ENCODE data around the gene WBP4. TPM values are rescaled to one million over a fixed set of nuclear protein-coding genes. Genes with fewer than 3 reads are reported as not detected.

Gene WBP4
- total RNA-seq, 6 experiments from 2014 or later = 3.8 to 6.9 (median 4.6) TPM

DNA sequence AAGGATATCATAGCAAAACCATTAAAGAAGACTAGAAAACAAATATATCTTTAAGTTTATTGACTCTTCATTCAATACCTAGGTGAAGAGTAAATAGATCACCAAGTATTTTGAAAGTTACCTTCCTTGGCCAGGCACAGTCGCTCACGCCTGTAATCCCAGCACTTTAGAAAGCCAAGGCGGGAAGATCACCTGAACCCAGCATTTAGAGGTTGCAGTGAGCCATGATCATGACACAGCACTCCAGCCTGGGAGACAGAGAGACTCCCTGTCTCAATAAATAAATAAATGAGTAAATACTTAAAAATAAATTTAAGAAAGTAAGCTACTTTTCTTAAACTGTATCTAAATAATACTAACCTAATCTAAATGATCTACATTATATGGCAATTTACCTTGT, 8.9 kb upstream of the WBP4 start:
- Histone ChIP-seq H3K27ac (peak overlapping the region in 2 of 3 donors; percentile 73 to 89), H3K4me1 (peaks cover 0 to 54% (median 13%) of the 10 kb centered on the region in 4 donors), H3K27me3 (no peaks in the 10 kb centered on the region), H3K4me3 (no peak overlapping the region), H3K9me3 (no peaks in the 10 kb centered on the region), H3K36me3 (no peaks in the 10 kb centered on the region)
- TF ChIP-seq, protein P1, sequence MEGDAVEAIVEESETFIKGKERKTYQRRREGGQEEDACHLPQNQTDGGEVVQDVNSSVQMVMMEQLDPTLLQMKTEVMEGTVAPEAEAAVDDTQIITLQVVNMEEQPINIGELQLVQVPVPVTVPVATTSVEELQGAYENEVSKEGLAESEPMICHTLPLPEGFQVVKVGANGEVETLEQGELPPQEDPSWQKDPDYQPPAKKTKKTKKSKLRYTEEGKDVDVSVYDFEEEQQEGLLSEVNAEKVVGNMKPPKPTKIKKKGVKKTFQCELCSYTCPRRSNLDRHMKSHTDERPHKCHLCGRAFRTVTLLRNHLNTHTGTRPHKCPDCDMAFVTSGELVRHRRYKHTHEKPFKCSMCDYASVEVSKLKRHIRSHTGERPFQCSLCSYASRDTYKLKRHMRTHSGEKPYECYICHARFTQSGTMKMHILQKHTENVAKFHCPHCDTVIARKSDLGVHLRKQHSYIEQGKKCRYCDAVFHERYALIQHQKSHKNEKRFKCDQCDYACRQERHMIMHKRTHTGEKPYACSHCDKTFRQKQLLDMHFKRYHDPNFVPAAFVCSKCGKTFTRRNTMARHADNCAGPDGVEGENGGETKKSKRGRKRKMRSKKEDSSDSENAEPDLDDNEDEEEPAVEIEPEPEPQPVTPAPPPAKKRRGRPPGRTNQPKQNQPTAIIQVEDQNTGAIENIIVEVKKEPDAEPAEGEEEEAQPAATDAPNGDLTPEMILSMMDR (IDR thresholded peaks at IDR 0.05) = no peak
- TF ChIP-seq POLR2A (IDR thresholded peaks at IDR 0.05) = no peak
- intact Hi-C loops (cut with DNase I) = no loop called here
- WGBS (ENCODE audit: insufficient coverage, low coverage, low lambda C conversion rate, missing lambda C conversion rate) = 14% methylated on average over 3 of the region's 3 CpGs
- DNase-seq (no peak), ATAC-seq (peak; percentile 32 to 57 (median 39))

DNA sequence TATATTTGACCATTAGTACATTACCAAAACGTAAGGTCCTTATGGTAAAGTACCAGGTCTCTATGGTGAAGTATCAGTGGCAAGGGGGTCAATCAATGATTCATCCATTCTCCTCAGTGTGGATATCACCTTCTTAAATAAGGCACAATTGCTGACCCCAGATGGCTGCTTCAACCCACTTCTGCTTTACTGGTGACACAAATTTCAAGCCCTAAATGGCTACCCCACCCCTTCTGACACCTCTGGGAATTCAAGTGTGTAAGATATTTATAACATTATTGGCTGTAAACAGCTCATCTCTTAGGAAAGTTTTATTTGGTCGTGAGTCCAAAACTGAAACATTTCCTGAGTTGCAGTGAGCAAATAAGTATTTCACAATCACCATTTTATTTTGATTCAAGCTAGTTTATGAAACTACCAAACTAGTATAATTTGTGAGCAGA, 7.9 kb upstream of the WBP4 start:
- 7% methylated on average over 2 of the region's 2 CpGs for WGBS (ENCODE audit: insufficient coverage, low coverage, low lambda C conversion rate, missing lambda C conversion rate)
- intact Hi-C loops (cut with DNase I) = no loop called here
- H3K9me3 ChIP-seq = no peaks in the 10 kb centered on the region
- TF ChIP-seq, protein P1 (IDR thresholded peaks at IDR 0.05) = no peak
- ATAC-seq (peak; percentile 55 to 70 (median 60)), DNase-seq (no peak)
- H3K36me3 ChIP-seq = no peaks in the 10 kb centered on the region
- H3K27me3 ChIP-seq = no peaks in the 10 kb centered on the region
- H3K27ac ChIP-seq = peak overlapping the region; percentile 37 to 89 (median 73)
- peaks cover 0 to 64% (median 17%) of the 10 kb centered on the region in 4 donors for H3K4me1 ChIP-seq
- H3K4me3 ChIP-seq = no peak overlapping the region

DNA sequence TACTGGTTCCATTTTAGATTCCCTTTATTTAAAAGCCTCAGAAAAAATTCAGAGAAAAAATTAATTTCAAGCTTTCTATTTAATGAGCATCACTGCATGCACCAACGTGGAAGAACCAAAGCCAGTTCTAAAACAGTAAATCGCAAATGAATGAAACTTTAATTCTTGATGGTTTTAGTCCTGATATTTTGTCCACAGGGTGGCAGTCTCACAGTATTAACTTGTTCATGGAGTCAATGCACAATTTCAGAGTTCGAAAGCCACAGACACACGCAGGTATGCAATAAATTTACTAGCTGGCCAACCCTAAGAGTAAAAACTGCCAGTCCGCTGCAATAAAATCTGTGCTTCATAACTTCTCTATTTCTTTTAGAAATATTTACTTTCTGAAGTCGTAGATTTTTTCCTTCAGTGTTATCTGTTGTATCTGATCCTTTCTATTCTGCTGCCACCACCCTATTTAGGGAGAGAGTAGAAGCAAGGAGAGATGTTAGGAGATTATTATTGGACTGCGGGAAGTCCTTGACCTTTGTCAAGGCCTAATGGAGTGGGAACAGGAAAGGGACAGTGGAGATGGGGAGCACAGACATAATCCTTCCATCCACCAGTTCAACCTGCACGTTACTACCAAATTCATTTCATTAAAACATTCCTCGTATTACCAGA, 7.0 kb upstream of the WBP4 start:
- Histone ChIP-seq H3K36me3 (no peaks in the 10 kb centered on the region), H3K4me1 (peaks cover 0 to 73% (median 20%) of the 10 kb centered on the region in 4 donors), H3K4me3 (no peak overlapping the region), H3K9me3 (no peaks in the 10 kb centered on the region), H3K27ac (peak overlapping the region in 2 of 3 donors; percentile 73 to 89), H3K27me3 (no peaks in the 10 kb centered on the region)
- WGBS (ENCODE audit: insufficient coverage, low coverage, low lambda C conversion rate, missing lambda C conversion rate) = 28% methylated on average over 9 of the region's 9 CpGs
- peak; percentile 60 to 72 (median 67) for ATAC-seq
- no peak for TF ChIP-seq POLR2A (IDR thresholded peaks at IDR 0.05)
- TF ChIP-seq, protein P1 (IDR thresholded peaks at IDR 0.05) = peak; percentile 45 to 58 (median 49)
- DNase-seq = no peak
- intact Hi-C loops (cut with DNase I) = no loop called here

DNA sequence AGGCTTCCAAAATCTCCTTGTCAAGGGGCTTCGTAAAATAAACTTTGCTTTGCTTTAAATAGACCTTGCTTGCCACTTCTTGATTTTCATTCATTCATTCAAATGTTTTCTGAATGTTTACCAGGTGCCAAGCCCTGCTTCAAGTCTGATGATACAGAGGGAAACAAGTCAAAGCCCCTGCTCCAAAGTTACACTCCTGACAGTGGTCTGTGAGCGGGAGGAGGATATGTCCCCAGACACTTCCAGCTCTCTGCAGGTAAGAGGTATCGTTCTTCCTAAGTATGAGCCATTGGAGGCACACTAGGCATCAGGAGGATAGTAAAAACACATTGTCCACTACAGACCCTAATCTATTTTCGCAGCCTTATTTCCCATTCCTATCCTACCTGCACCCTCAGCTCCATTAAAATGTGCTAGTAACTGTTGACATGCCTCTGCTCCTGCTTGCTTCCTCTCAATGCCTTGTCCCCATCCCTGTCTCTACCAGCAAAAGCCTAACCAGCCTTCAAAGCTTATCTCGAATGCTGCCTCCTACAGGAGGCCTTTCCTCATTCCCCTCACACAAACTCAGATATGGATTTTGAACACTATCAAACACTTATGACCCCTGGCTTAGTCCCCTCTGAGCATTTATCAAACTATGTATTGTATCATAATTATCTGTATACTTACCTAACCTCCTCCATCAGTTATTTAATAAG, 6.2 kb upstream of the WBP4 start:
- TF ChIP-seq, protein P1 (IDR thresholded peaks at IDR 0.05) = peak in 3 of 4 donors; percentile 17 to 33 (median 18)
- no peak for TF ChIP-seq POLR2A (IDR thresholded peaks at IDR 0.05)
- peaks cover 0 to 74% (median 20%) of the 10 kb centered on the region in 4 donors for H3K4me1 ChIP-seq
- 86% methylated on average over 5 of the region's 5 CpGs for WGBS (ENCODE audit: insufficient coverage, low coverage, low lambda C conversion rate, missing lambda C conversion rate)
- H3K27me3 ChIP-seq = no peaks in the 10 kb centered on the region
- H3K9me3 ChIP-seq = no peaks in the 10 kb centered on the region
- H3K36me3 ChIP-seq = no peaks in the 10 kb centered on the region
- intact Hi-C loops (cut with DNase I) = no loop called here
- no peak overlapping the region for H3K4me3 ChIP-seq
- ATAC-seq (no peak), DNase-seq (no peak)
- peak overlapping the region in 2 of 3 donors; percentile 73 to 89 for H3K27ac ChIP-seq

Measured in right lobe of liver (tissue), 6 donors.